Esophagus muscularis mucosa (tissue), 3 donors: Measurements from ENCODE around the gene NUP98.

ENCODE experiments used
- POLR2A ChIP-seq: fragments of 450-650 bp; IDR thresholded peaks from one replicate; pipeline ENCODE4 v1.6.1; 2017; ENCODE audit warnings: antibody characterized with exemption, moderate library complexity, mild to moderate bottlenecking, low read depth
- POLR2AphosphoS5 ChIP-seq, 2 donors: sonication (generic); formaldehyde crosslinking; IDR thresholded peaks; one replicate each; pipeline ENCODE4 v1.6.1; 2017; ENCODE audit warnings: antibody characterized with exemption in 2 of 2
- TF ChIP-seq, protein P1 (sequence below), 3 experiments: fragments of 200-600 bp in 2 of 3; fragments of 450-650 bp in 1 of 3; sonication (generic) in 2 of 3; IDR thresholded peaks; one replicate each; pipeline ENCODE4 v1.5.1; 2017 to 2019; ENCODE audit warnings: antibody characterized with exemption in 3 of 3, mild to moderate bottlenecking in 2 of 3, moderate library complexity in 1 of 3

DNA sequence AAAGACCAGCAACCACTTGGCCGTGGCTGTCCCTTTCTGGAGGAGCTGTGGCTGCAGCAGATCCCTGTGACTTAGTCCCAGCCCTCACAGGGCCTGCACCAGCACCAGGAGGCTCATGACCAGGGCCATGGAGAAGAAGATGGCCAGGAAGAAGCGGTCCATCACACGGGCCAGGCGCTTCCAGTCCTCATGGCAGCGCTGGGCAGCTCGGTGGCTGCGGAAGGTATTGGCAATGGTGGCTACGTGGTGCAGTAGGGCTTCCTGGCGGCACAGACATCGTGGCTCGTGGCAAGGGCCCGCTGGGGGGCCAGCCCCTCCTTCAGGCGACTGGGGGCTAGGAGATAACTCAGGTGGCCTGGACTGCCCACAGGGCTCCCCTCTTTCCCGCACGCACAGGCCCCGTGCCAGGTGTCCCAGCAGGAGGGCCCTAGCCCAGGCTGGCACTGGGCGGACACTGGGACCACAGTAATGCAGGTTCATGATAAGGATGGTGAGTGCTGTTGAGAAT is 131.3 kb downstream of the NUP98 start:
- TF ChIP-seq, protein P1, sequence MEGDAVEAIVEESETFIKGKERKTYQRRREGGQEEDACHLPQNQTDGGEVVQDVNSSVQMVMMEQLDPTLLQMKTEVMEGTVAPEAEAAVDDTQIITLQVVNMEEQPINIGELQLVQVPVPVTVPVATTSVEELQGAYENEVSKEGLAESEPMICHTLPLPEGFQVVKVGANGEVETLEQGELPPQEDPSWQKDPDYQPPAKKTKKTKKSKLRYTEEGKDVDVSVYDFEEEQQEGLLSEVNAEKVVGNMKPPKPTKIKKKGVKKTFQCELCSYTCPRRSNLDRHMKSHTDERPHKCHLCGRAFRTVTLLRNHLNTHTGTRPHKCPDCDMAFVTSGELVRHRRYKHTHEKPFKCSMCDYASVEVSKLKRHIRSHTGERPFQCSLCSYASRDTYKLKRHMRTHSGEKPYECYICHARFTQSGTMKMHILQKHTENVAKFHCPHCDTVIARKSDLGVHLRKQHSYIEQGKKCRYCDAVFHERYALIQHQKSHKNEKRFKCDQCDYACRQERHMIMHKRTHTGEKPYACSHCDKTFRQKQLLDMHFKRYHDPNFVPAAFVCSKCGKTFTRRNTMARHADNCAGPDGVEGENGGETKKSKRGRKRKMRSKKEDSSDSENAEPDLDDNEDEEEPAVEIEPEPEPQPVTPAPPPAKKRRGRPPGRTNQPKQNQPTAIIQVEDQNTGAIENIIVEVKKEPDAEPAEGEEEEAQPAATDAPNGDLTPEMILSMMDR (IDR thresholded peaks at IDR 0.05): no peak
- TF ChIP-seq POLR2AphosphoS5 (IDR thresholded peaks at IDR 0.05): no peak
- no peak for TF ChIP-seq POLR2A
